HL-60 (cell line): ENCODE results near the gene PAM16.
A peak's percentile ranks its signal among the peaks of the same experiment; 100 is the strongest.

Experiments
- DNase-seq, 2 experiments: peaks; one replicate each; pipeline ENCODE4 v3.0.0-alpha.2; 2010 to 2020; ENCODE audit warnings: low read depth in 1 of 2, low spot score in 1 of 2
- H3K27ac ChIP-seq: fragments of 250-450 bp; sonication (Bioruptor Pico); replicated peaks from 2 replicates; pipeline ENCODE4 v1.5.1; 2020; ENCODE audit warnings: mild to moderate bottlenecking, moderate library complexity
- H3K27me3 ChIP-seq: fragments of 250-450 bp; sonication (Bioruptor Pico); 2 replicates; pipeline ENCODE4 v1.5.1; 2021; ENCODE audit warnings: mild to moderate bottlenecking, moderate library complexity; ENCODE audit not compliant: insufficient read depth, poor library complexity, severe bottlenecking
- H3K4me3 ChIP-seq: replicated peaks from 2 replicates; pipeline ENCODE4 v1.5.1; 2011; ENCODE audit warnings: mild to moderate bottlenecking, control low read depth, low read length; ENCODE audit not compliant: insufficient read depth
- CTCF ChIP-seq: IDR thresholded peaks from one replicate; pipeline ENCODE4 v1.5.1; 2011; ENCODE audit warnings: low read length, control low read depth, inconsistent platforms; ENCODE audit not compliant: insufficient read depth
- GABPA ChIP-seq: IDR thresholded peaks from 2 replicates; pipeline ENCODE4 v1.6.1; 2012; ENCODE audit warnings: low read depth
- POLR2AphosphoS5 ChIP-seq: IDR thresholded peaks from 2 replicates; pipeline ENCODE4 v1.6.1; 2012; ENCODE audit warnings: low read depth
- SPI1 ChIP-seq: IDR thresholded peaks from 2 replicates; pipeline ENCODE4 v1.6.1; 2012; ENCODE audit warnings: low read depth, mild to moderate bottlenecking, borderline replicate concordance
- TF ChIP-seq, protein P1 (sequence below): IDR thresholded peaks from 2 replicates; pipeline ENCODE4 v1.6.1; 2012; ENCODE audit warnings: low read depth; ENCODE audit not compliant: insufficient replicate concordance

Gene PAM16

GRCh38 chr16:4332083-4332482, 19.0 kb downstream of the PAM16 start:
- no peak for TF ChIP-seq GABPA
- TF ChIP-seq SPI1 = no peak
- no peak for TF ChIP-seq CTCF
- no peak for TF ChIP-seq POLR2AphosphoS5
- TF ChIP-seq, protein P1, sequence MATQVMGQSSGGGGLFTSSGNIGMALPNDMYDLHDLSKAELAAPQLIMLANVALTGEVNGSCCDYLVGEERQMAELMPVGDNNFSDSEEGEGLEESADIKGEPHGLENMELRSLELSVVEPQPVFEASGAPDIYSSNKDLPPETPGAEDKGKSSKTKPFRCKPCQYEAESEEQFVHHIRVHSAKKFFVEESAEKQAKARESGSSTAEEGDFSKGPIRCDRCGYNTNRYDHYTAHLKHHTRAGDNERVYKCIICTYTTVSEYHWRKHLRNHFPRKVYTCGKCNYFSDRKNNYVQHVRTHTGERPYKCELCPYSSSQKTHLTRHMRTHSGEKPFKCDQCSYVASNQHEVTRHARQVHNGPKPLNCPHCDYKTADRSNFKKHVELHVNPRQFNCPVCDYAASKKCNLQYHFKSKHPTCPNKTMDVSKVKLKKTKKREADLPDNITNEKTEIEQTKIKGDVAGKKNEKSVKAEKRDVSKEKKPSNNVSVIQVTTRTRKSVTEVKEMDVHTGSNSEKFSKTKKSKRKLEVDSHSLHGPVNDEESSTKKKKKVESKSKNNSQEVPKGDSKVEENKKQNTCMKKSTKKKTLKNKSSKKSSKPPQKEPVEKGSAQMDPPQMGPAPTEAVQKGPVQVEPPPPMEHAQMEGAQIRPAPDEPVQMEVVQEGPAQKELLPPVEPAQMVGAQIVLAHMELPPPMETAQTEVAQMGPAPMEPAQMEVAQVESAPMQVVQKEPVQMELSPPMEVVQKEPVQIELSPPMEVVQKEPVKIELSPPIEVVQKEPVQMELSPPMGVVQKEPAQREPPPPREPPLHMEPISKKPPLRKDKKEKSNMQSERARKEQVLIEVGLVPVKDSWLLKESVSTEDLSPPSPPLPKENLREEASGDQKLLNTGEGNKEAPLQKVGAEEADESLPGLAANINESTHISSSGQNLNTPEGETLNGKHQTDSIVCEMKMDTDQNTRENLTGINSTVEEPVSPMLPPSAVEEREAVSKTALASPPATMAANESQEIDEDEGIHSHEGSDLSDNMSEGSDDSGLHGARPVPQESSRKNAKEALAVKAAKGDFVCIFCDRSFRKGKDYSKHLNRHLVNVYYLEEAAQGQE = no peak
- Histone ChIP-seq H3K27me3 (peaks cover 3% of the 10 kb centered on the region), H3K27ac (no peak overlapping the region), H3K4me3 (no peak overlapping the region)
- DNase-seq = no peak

DNA sequence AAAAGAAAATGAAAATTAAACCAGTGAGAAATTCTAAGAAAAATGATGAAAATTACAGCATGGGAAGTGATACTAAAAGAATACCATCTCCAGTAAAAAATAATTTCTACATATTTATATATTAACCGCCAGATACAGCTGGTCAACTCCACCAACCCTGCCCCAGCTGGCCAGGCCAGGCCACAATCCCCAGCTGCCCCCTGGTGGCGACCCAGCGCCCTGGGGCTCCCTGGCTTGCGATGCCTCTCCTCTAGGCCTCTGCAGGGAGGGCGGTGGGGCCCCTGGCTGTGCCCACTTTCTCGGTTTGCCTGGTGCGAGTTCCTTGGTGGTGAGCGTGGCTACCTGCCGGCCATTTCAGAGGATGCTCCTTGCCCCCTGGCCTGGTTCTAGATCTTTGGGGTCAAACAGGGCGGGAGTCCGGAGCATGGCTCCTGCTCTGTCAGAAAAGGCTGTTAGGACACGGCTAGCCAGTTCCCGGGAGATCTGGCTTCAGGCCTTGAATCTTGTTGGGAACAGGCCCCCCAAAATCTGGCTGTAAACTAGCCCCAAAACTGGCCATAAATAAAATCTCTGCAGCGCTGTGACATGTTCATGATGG, 20.7 kb downstream of the PAM16 start:
- DNase-seq = peak in 1 of 2 experiments; percentile 66
- TF ChIP-seq GABPA (no peak), CTCF (peak; percentile 90)

DNA sequence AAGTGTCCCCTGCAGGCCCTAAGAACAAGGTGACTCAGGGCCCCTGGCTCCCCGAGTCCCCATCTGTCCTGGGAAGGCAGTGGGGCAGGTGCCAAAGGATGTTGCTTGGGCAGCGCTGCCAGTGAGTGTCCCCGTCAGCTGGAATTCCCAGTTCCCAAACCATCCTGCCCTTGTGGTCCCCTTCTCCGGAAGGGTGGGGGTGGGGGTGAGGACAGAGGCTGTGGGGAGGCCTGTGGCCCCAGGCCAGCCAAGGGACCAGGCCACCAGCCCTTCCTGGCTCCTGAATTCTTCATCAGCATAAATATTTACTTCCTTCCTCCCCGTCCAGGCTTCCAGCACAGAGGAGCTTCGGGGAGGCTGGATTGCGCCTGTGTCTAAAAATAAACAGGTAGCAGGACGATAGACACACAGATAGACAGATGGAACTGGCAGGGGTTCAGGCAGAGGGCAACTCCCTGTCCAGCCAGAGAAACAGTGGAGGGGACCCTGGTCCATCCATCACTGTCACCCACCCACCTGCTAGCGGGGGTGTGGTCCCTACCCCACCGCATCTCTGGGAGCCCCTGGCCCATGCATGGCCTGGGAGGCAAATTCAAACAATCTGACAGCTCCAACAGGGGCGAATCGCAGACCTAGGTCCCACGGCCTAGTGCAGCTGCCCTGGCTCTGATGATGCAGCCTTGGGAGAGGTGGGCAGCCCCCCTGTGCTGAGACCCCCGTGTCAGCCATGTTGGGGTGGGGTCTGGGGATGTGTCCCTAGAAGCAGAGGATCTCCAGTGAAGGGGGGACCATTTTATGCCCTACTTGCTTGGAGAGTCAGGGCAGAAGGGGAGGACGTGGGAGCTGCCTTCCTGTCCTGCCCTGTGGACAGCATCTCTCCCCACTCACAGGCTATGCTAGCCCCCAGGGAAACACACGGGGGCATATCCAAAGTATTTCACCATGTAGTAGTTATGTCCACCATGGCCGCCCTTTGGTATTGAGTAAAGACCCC, 22.0 kb downstream of the PAM16 start:
- Histone ChIP-seq H3K27me3 (peaks cover 3% of the 10 kb centered on the region), H3K4me3 (no peak overlapping the region), H3K27ac (no peak overlapping the region)
- TF ChIP-seq CTCF (no peak), POLR2AphosphoS5 (no peak), SPI1 (no peak), GABPA (no peak)
- TF ChIP-seq, protein P1 = no peak
- DNase-seq = no peak

More for the DNA sequence above, 20.7 kb downstream of the PAM16 start:
- no peak overlapping the region for H3K27ac ChIP-seq
- peaks cover 3% of the 10 kb centered on the region for H3K27me3 ChIP-seq
- no peak overlapping the region for H3K4me3 ChIP-seq
